Tibial nerve (tissue), 3 donors: ENCODE data around the gene HYCC2.

ENCODE experiments used
- POLR2A ChIP-seq, 2 donors: fragments of 450-650 bp; IDR thresholded peaks; one replicate each; pipeline ENCODE4 v1.6.1; 2017; ENCODE audit warnings: antibody characterized with exemption in 2 of 2, mild to moderate bottlenecking in 2 of 2, moderate library complexity in 2 of 2
- TF ChIP-seq, protein P1 (sequence below), 5 experiments: fragments of 200-600 bp in 3 of 5; fragments of 450-650 bp in 2 of 5; sonication (generic) in 3 of 5; IDR thresholded peaks; one replicate each; pipeline ENCODE4 v1.5.1; 2016 to 2019; ENCODE audit warnings: antibody characterized with exemption in 5 of 5, mild to moderate bottlenecking in 3 of 5, moderate library complexity in 2 of 5

DNA sequence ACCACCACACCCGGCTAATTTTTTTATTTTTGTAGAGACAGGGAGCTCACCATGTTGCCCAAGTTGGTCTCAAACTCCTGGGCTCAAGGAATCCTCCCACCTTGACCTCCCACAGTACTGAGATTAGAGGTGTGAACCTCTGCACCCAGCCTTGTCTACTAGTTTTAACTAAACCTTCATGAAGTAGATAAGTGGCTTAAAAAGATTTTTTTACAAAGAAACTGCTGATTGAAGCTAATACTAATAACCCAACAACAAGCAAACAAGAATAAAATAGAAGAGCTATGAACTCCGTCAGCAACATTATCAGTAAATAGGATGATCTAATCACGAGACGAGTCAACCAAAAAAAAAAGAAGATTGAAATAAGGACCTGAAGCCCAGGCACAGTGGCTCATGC is 19.1 kb upstream of the HYCC2 start:
- TF ChIP-seq, protein P1, sequence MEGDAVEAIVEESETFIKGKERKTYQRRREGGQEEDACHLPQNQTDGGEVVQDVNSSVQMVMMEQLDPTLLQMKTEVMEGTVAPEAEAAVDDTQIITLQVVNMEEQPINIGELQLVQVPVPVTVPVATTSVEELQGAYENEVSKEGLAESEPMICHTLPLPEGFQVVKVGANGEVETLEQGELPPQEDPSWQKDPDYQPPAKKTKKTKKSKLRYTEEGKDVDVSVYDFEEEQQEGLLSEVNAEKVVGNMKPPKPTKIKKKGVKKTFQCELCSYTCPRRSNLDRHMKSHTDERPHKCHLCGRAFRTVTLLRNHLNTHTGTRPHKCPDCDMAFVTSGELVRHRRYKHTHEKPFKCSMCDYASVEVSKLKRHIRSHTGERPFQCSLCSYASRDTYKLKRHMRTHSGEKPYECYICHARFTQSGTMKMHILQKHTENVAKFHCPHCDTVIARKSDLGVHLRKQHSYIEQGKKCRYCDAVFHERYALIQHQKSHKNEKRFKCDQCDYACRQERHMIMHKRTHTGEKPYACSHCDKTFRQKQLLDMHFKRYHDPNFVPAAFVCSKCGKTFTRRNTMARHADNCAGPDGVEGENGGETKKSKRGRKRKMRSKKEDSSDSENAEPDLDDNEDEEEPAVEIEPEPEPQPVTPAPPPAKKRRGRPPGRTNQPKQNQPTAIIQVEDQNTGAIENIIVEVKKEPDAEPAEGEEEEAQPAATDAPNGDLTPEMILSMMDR (IDR thresholded peaks at IDR 0.05), result no peak
- no peak for TF ChIP-seq POLR2A (IDR thresholded peaks at IDR 0.05)
